ENCODE measurements around the gene RABAC1.

GRCh38 chr19:42003506-42004294, 44.6 kb upstream of the RABAC1 start:
- TF ChIP-seq YY1 (IDR thresholded peaks at IDR 0.05; ENCODE audit: insufficient read depth, insufficient read length) (no peak), ZNF274 (IDR thresholded peaks at IDR 0.05; ENCODE audit: low read depth, low read length) (no peak)

All from NT2/D1 (cell line).